Inflammatory macrophage (primary cell): ENCODE measurements around the gene VWA3A.

Source experiments
- DNase-seq, 2 donors: peaks; one replicate each; pipeline ENCODE4 v3.0.0-alpha.2; 2020 to 2022

VWA3A gene

DNA sequence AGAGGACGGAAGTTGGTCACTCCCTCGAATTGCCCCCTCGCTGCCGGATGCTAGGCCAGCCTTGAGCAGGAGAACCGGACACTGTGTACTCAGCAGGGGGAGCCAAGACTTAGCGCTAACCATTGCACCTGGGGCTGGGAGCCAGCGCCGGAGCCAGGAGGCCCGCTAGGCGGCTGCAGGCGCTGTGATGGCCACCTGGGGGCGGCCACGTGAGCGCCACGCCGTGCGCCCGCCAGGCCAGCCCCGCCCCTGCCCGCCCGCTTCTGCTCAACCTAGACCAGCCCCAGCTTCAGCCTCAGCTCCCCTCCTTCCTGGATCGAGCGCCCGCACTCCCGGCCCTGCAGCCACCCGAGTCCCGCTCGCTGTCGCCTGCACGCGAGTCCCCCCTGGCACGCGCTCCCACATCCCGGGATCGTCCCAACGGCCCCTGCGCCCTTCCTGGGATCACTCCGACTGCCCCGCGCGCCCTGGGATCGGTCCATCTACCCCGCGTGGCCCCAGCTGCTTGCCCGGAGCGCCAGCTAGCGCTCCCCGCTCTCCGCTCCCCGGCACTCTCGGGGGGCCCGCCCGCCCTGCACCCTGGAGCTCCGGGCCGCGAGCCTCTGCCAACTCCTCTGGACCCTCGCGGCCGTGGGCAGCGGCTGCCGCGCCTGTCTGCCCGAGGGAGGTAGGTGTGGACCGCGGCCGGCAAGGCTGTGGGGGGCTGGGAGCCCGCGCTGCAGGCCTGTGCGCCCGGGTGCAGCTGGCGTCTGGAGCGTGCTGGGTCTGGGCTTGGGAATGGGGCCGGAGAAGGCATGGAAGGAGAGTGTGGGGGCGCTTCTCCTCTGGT, 113.9 kb downstream of the VWA3A start, which contains the start of gene EEF2K:
Gene EEF2K (plus strand): TSS at position 266 of the 829 bp plus-strand sequence. CDS start 19,452 bp downstream, outside the sequence.
- DNase-seq, result peak; percentile 86 to 90
